ENCODE results near the gene IBA57. TPM values are rescaled to one million over a fixed set of nuclear protein-coding genes. Genes with fewer than 3 reads are reported as not detected.

The IBA57 gene
- total RNA-seq, 1 experiment from 2014 or later = 9.7 TPM

Other genes with a start within 250 kb of the IBA57 start
- gene WNT9A, start 217.9 kb upstream of the IBA57 start, total RNA-seq (2014; rRNA removed; shearing (Covaris generic)) = 1.2 and 2.7 TPM in 2 replicates
- 0.37 TPM in 1 of 2 replicates, not detected in the other for gene WNT3A, start 158.8 kb upstream of the IBA57 start, total RNA-seq (2014; rRNA removed; shearing (Covaris generic))
- gene ARF1, start 83.1 kb upstream of the IBA57 start, total RNA-seq (2014; rRNA removed; shearing (Covaris generic)) = 298 and 328 TPM in 2 replicates
- gene C1orf35, start 62.5 kb upstream of the IBA57 start, total RNA-seq (2014; rRNA removed; shearing (Covaris generic)) = 29.7 and 36.9 TPM in 2 replicates
- gene MRPL55, start 56.5 kb upstream of the IBA57 start, total RNA-seq (2014; rRNA removed; shearing (Covaris generic)) = 93.7 and 103 TPM in 2 replicates
- gene GUK1, start 25.5 kb upstream of the IBA57 start, total RNA-seq (2014; rRNA removed; shearing (Covaris generic)) = 172 and 313 TPM in 2 replicates
- gene GJC2, start 15.9 kb upstream of the IBA57 start, total RNA-seq (2014; rRNA removed; shearing (Covaris generic)) = 0.74 and 1.2 TPM in 2 replicates
- gene OBSCN, start 42.2 kb downstream of the IBA57 start, total RNA-seq (2014; rRNA removed; shearing (Covaris generic)) = 7.3 and 7.7 TPM in 2 replicates
- gene TRIM11, start 241.0 kb downstream of the IBA57 start, total RNA-seq (2014; rRNA removed; shearing (Covaris generic)) = 40.4 and 43.6 TPM in 2 replicates